Bronchial epithelial cell (primary cell): Measurements from ENCODE around the gene EVA1C. TPM values are rescaled to one million over a fixed set of nuclear protein-coding genes. Genes with fewer than 3 reads are reported as not detected.

Experiments
- DNase-seq: peaks from one replicate; pipeline ENCODE4 v3.0.0-alpha.2; 2010; ENCODE audit warnings: low read depth
- FAIRE-seq: peaks from 2 replicates; lab custom pipeline; 2011; peaks lifted over from hg19 to GRCh38; lab: Jason Lieb, UNC
- H3K27me3 ChIP-seq: 2 replicates; pipeline ENCODE4 v1.5.1; 2011; ENCODE audit warnings: low read length; ENCODE audit not compliant: control insufficient read depth, insufficient read depth
- H3K36me3 ChIP-seq: 2 replicates; pipeline ENCODE4 v1.5.1; 2011; ENCODE audit warnings: low read length; ENCODE audit not compliant: control insufficient read depth, insufficient read depth
- H3K4me3 ChIP-seq: 2 replicates; pipeline ENCODE4 v1.5.1; 2011; ENCODE audit warnings: mild to moderate bottlenecking, low read depth, low read length, control low read depth
- total RNA-seq: library from RNA; depleted of rRNA; stranded (reverse); fragments of >200 nt; gene quantifications from 2 replicates; pipeline ENCODE4 v1.2.1, GENCODE V29; 2014
- TF ChIP-seq, protein P1 (sequence below): IDR thresholded peaks from 2 replicates; pipeline ENCODE4 v1.5.1; 2011; ENCODE audit warnings: mild to moderate bottlenecking, moderate library complexity, low read length, control low read depth, inconsistent platforms; ENCODE audit not compliant: insufficient read depth, severe bottlenecking

EVA1C gene
- total RNA-seq, 1 donor from 2014 or later, result 9.0 TPM

- Histone ChIP-seq H3K36me3 (no peaks in the 10 kb centered on the region), H3K4me3 (no peak overlapping the region), H3K27me3 (no peaks in the 10 kb centered on the region)
- FAIRE-seq (no peak), DNase-seq (no peak)
- TF ChIP-seq, protein P1, sequence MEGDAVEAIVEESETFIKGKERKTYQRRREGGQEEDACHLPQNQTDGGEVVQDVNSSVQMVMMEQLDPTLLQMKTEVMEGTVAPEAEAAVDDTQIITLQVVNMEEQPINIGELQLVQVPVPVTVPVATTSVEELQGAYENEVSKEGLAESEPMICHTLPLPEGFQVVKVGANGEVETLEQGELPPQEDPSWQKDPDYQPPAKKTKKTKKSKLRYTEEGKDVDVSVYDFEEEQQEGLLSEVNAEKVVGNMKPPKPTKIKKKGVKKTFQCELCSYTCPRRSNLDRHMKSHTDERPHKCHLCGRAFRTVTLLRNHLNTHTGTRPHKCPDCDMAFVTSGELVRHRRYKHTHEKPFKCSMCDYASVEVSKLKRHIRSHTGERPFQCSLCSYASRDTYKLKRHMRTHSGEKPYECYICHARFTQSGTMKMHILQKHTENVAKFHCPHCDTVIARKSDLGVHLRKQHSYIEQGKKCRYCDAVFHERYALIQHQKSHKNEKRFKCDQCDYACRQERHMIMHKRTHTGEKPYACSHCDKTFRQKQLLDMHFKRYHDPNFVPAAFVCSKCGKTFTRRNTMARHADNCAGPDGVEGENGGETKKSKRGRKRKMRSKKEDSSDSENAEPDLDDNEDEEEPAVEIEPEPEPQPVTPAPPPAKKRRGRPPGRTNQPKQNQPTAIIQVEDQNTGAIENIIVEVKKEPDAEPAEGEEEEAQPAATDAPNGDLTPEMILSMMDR, result no peak
Observed at GRCh38 chr21:32516756-32517649, 104.5 kb downstream of the EVA1C start.

- no peak for FAIRE-seq
- TF ChIP-seq, protein P1, result no peak
- H3K4me3 ChIP-seq, result no peak overlapping the region
- no peaks in the 10 kb centered on the region for H3K36me3 ChIP-seq
- no peaks in the 10 kb centered on the region for H3K27me3 ChIP-seq
- no peak for DNase-seq
Observed at GRCh38 chr21:32519945-32520874, 107.7 kb downstream of the EVA1C start.

DNA sequence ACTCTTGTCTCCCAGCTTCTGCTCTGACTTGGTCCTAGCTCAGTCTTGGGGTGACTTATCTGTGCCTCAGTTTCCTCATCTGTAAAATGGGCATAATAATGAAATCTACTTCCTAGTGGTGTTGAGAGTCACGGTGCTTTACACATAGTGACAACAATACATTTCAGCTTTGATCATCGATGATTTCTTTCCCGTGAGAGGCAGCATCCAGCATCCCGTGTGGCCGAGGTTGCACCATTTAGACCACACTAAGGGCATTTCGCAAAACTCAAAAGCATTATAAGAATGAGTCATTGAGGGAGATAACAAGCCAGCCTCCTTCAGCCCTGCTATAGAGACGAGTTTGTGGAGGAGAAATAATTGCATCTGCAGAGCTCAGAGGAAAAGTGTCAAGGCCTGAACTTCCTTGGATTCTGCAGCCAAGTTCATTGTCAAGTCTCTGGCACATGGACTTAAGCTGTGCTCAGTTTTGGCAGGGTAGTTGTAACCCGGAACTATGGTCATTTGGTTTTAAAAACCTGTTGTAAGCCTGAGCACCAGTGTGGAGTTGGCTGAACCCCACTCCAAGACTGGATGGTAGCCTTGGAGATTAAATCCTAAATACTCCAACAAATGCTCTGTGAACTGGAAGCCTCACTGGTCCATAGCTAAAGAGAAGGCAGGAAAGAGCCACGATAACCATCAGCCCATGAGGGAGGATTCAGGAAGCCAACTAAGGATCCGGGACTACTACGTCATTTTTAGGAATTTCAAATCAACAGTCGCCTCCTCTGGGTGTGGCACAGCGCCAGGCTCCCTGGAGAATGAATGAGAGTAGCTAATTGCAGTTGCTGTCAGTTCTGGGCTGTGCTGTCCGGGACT is 108.6 kb downstream of the EVA1C start:
- TF ChIP-seq, protein P1, result no peak
- Histone ChIP-seq H3K4me3 (no peak overlapping the region), H3K27me3 (no peaks in the 10 kb centered on the region), H3K36me3 (no peaks in the 10 kb centered on the region)
- peak; percentile 65 for DNase-seq
- FAIRE-seq, result no peak

GRCh38 chr21:32521736-32522355 is 109.3 kb downstream of the EVA1C start:
- TF ChIP-seq, protein P1, result no peak
- H3K36me3 ChIP-seq, result no peaks in the 10 kb centered on the region
- FAIRE-seq (no peak), DNase-seq (no peak)
- no peaks in the 10 kb centered on the region for H3K27me3 ChIP-seq
- no peak overlapping the region for H3K4me3 ChIP-seq

GRCh38 chr21:32523463-32523862 is 111.0 kb downstream of the EVA1C start:
- DNase-seq, result no peak
- TF ChIP-seq, protein P1, result no peak

More at GRCh38 chr21:32523463-32523862, 111.0 kb downstream of the EVA1C start:
- Histone ChIP-seq H3K27me3 (no peaks in the 10 kb centered on the region), H3K36me3 (no peaks in the 10 kb centered on the region), H3K4me3 (no peak overlapping the region)
- FAIRE-seq, result no peak
